Anterior cingulate cortex (tissue), 58 donors: ENCODE results near the gene STK10.

Experiments
- DNase-seq, 58 donors: peaks; one replicate each; lab custom pipeline; 2025; lab: John Stamatoyannopoulos, UW

Gene STK10

DNA sequence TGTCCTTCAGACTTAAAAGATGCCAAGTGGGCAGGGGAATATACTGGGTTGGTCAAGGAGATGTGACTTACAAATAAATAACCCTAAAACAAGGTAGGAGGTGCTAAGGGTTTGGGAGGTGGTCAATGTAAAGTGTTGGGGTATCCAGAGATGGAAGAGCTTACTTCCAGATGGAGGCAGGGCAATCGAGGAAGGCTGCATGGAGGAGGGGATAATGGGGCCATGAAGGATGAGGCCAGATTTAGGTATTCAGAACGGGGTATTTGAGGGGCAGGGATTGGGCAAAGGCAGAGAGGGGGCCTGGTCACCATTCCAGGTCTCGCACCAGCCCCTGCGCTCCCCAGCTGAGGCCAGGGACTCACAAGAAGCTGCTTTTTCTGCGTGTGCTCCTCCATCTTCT is 123.7 kb downstream of the STK10 start:
- DNase-seq = no peak

DNA sequence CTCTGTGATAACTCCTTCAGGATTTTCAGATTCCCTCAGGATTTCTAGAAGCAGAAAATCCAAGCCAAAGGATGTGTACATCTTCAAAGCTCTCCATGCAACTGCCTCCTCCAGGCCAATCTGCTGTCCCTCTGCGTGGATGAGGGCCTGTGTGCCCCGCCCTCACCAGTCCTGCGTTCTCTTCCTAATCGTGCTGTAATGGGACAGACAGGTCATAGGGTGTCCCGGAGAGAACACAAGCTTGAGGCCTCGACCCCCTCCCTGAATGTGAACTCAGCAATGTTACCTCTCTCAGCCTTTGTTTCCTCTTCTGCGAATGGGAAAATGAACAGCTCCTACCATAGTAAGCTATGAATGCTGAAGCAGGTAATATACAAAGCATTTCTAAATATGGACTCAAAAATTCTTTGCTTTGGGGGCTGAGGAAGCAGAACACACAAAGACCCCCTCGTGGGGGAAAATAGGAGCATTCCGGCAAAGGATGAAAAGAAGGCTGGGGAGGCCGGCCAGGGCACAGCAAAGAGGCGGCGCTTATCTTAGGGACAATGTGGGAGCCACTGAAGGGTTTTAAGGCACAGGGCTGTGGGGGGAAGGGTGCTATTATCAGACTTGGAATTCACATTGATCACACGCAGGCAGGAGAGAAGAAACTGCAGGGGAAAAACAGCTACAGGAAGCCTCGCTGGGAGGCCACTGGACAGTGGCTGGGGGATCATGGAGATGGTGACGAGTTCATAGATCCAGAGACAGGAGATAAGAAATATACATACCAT is 124.4 kb downstream of the STK10 start:
- DNase-seq = no peak

DNA sequence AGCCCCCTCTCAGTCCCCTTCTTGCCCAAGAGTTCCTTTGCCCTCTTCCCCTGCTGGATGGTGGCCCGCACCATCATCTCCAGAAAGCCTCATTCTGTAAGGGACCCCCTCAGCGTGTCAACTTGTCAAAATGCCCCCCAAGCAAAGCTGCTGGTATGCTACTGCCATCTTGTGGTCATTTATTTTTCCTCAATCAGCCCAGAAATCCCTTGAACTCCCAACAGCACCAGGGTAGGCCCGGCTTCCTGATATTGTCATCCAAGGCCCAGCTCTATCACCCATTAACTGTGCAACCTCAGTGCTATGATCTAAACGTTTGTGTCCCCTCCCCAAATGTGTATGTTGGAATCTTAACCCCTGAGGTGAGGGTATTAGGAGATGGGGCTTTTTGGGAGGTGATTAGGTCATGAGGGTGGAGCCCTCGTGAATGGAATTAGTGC is 128.3 kb downstream of the STK10 start:
- DNase-seq = no peak

DNA sequence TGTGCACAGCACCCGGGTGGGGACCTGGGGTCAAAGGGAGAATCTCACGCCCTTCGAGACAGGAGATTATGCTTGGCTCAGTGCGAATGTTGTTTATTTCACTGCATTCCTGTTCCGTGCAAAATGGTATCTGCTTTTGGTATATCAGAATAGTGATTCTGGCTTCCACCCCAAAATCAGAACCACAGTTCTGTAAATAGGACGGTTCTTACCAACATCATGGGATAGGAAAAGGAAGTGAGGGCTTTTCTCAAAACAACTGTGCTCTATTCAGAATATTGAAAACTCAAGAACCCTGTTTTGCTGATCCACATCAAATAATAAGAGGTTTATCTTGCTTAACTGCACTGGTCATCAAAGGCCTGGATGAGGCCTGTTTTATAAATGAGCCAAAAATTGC is 129.9 kb downstream of the STK10 start:
- no peak for DNase-seq

DNA sequence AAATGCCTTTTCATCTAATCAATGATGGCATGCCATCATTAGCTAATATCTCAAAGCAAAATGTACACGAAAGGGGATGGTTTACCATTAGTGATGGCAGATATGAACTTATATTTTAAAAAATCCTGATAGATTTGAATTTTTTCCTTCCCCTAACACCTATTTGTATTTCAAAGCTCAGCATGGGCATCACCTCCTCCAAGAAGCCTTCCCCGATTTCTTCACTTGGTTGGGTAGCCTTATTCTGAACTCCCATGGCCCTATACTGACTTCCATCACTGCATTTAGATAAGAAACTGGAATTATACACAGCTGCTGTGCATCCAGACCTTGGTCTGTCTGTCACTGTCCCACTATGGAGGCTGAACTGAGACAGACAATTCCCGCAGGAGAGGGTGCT is 132.0 kb downstream of the STK10 start:
- no peak for DNase-seq

DNA sequence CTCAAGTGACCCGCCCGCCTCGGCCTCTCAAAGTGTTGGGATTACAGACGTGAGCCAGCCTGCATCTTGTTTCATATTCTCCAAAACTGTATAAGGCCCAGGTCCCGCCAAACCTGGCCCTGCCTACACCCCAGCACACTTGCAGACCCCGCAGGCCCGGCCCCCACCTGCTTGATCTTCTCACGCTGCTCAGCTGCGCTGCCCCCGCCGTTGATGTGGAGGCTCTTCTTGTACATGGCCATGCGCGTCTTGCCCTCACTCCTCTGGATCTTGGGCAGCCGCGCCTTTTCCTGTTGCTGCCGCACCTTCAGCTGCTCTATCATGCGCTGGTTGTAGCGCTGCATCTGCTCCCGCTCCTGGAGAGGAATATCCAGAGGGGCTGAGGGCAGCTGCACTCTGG is 132.6 kb downstream of the STK10 start:
- DNase-seq = no peak

DNA sequence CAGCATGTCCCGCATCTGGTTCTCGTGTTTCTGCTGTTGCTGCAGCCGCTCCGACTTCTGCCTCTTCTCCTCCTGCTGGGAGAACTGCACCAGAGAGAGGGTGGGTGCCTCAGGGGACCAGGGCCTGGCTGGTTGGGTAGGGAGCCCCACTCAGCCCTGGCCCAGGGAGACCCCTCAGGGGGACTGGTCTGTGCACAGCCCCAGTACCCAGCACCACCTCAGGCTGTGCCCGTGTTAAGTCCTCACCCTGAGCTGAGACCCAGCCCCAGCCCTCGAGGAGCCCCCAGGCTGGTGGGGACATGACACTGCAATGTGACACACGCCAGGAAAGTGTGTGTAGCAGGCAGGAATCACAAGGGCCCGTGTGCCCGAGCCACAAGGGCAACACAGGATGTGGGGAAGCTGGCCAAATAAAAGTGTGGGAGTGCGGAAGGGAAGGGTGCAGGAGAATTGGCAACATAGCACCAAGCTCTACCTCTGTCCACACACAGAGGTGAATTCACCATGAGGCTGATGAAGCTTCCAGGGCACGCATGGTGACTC is 133.3 kb downstream of the STK10 start:
- DNase-seq = no peak

DNA sequence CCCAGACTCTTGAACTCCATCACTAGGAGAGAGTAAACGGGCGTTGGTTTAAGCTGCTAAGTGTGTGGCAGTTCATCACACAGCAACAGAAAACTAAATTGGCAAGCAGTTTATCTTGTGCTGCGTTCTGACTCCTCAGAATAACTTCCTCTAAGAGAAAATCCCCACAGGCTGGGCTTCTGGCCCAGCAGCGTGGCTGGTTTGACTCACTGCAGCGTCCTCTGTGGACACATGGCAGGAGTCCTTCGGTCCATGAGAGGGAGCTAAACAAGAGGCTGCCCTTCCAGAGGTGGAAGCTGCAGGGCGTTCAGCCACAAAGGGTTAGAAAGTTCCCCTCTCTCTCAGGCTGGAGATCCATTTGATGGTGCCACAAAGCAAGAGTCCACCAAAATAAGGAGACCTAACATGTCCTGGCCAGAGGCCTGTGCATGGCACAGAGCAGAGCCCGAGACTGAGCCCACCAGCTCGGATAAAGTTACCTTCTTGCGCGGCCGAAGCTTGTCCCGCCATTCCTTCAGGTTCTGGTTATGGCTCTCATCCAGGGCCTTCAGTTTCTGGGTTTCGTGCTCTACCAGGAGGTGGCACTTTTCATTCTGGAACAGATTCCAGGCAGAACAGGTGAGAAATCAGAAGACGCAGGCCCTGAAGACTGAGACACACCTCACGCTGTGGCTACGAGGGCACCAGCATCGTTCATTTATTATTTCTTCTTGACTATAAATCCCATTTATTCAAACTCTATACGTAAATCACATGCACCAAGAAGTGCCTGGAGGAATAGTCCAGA is 135.4 kb downstream of the STK10 start:
- peak in 16 of 58 donors; percentile 3 to 34 (median 17) for DNase-seq

DNA sequence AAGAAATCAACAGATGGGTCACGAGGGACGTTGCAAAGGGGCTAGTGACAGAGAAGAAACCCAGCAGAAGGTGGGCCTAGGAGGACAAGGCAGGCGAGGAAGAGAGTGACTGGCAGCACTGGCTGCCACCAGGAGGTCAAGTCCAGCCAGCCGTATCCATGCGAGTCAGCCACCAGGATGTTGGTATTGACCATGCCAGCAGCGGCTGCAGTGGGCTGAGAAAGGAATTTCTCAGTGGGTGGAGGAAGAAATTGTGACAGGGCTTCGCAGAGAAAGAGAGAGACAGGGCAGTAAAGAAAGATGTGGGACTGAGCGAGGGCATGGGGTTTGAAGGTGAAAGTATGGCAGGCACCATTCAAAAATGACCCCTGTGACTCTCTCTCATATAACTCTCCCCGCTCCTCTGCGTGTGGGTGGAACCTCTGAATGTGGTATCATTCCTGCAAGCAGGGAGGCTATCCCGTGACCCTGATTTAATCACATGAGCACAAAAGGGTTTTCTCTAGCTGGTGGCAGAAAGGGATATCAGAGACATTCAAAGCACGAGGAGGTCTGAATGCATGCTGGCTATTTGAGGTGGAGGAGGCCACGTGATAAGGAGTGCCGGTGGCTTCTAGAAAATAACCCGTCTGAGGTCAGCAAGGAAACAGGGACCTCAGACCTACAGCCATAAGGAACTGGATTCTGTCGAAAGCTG is 136.2 kb downstream of the STK10 start:
- DNase-seq = no peak

DNA sequence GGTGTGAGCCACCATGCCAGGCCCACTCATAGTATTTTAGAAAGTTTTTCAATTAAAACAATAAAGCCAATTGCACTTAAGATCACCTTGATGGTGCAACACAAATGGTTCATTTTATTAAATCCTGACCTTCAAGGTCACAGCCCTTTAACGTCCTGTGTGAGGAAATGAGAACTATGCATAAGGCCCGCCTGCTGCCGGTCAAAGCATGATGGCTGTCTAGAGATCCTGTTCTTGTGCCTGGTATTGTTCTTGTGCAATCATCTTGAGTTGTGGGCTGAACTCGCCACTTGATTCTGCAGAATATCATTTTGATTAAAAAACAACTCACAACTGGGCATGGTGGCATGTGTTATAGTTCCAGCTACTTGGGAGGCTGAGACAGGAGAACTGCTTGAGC is 137.9 kb downstream of the STK10 start:
- DNase-seq = no peak

DNA sequence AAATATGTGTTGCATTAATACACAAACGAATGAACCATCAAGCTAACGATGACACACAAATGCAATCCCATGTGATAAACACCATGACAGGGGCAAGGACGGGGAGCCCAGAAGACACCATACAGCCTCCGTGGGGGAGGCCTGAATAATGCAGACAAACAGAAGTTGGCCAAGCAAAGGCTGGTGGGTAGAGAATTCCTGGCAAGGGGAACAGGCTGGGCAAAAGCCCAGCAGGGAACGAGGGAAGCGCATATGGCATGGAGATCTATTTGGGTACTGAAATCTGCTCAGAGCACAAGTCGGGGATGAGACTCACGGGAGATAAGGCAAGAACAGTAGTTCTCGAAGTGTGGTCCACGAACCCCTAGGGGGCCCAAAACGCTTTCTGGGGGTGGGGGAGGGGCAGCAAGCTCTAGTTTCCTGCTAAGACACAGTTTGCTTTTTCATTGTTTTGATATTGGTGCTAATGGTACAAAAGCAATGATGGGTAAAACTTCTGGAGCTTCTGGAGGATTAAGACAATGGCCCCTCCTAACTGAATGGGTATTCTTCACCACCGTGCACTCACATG is 138.7 kb downstream of the STK10 start:
- DNase-seq = peak in 32 of 58 donors; percentile 7 to 72 (median 37)

DNA sequence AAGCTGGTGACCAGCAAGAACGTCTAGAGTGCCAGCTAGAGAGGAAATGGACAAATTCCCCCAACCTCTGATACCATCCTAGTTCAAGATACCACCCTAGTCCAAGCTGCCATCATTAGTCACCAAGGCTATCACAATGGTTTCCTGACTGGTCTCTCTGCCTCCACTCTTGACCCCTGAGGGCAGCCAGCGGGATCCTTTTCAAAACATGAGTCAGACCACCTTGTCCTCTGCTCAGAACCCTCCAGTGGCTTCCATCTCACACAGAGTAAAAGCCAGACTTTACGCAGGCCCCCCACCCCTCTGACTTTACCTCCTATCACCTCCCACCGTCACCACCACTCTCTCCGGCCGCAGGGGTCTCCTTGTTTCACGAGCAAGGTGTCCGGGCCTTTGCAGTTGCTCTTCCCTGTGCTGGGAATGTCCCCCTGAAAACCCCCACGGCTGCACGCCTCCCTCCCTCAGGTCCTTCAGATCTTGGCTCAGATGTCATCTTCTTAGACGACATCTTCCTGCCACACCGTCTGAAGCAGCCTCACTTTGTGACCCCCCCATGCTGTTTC is 139.4 kb downstream of the STK10 start:
- DNase-seq = no peak

DNA sequence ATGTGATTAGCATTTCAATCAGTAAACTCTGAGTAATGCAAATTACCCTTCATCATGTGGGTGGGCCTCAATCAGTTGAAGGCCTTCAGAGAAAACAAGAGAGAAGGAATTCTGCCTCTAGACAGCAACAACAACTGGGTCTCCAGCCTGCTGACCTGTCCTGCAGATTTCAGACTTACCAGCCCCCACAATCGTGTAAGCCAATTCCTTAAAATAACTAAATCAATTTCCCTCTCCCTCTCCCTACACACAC is 139.9 kb downstream of the STK10 start:
- no peak for DNase-seq

DNA sequence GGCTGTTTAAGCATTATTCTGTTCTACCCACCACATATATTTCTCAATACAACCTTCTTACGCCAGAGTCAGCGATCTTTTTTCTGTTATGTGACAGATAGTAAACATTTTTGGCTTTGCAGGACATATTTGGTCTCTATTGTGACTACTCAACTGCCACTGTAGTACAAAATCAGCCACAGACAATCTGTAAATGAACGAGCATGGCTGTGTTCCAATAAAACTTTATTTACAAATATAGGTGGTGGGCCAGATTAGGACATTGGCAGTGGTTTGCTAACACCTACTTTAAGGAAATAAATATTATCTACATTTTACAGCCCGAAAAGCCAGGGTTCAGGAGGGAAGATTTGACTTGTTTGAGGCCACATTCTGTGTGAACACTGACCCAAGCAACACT is 141.4 kb downstream of the STK10 start:
- DNase-seq = no peak

DNA sequence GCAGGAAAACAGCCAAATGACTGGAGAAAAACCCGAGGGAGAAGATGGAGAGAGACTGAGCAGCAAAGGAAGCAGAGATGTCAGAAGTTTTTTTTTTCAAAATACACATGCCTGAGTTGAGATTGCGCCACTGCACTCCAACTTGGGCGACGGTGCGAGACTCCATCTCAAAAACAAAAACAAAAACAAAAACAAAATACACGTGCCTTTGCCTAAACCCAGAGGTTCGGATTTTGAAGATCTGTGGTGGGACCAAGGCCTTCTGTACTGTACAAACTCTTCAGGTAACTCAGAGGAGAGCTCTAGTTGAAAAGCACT is 142.8 kb downstream of the STK10 start:
- DNase-seq = no peak

DNA sequence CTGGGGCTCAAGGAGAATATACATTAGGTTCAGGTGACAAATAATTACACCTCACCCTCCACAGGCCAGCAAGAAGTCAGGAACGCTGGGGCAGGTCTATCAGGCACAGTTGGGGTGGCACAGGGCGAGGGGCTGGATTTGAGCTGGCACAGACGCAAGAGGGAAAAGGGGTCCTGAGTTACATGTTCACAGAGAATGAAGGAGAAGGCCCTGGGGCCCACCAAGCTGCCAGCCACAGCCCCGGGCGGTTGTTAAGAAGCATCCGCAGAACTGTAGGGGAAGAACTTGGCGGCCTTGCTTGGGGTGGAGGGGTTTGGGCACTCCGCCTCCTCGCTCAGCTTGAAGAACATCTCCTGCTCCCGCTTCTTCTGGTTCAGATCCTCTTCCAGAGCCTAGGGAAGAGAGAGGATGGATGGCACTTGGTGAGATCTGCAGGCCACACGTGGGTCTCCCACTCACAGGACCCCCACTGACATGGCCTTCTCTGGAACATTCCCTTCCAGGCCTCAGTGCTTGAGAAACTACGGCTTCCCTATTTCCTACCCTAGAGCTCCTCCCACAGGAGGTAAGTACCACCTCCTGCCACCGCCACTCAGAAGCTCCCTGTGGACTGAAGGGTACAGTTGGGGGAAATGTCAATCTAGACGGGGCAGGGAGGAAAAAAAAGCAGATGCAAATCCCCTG is 143.3 kb downstream of the STK10 start:
- no peak for DNase-seq

DNA sequence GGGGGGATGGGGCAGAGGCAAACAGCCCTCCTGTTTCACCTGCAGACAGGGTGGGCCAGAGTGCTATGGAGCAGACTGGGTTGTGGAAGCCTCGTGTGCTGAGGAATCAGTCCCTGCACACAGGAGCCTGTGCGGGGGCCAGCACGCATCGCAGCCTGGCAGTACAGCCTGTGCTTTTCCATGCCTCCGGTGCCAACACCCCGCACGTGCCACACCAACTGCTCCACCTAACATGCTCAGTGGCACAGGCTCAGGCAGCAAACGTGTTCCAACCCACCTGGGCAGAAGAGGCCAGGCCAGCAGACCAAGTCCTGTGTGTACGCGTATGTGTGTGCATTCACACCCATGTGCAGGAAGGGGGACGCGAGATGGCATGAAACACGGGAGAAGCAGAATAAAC is 144.2 kb downstream of the STK10 start:
- peak in 3 of 58 donors; percentile 4 to 13 (median 5) for DNase-seq

DNA sequence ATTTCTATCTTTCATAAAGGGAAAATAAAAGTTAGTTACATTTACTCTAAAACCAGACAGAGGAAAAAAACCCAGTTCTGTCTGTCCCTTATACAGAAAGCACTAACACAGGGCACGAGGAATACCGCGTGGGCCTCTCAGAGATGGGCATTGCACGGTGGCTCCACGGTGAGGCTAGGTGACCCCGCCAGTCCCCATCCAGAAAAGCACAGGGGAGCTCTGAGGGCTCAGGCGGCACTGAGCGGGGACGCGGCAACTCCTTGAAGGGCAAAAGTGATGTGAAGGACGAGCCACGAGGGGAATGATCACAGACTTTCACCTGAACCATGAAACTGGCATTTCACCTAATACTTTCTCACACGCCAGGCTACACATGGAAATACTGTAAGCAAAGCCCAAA is 145.8 kb downstream of the STK10 start:
- no peak for DNase-seq

DNA sequence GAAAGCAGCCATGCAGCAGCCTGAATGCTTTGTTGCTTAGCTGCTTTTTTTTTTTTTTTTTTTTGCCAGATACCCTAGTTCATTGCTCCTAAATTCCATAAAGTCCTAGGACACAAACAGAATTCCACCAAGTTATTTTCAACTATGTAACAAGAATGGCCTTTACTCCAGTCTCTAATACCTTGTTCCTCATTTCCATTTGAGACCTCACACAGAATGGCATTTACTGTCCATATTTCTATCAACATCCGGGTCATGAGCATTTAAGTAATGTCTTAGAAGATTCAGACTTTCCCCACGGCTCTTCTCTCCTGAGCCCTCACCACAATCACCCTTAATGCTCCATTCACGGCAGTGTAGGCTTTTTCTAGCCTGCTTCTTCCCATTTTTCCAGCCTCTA is 149.9 kb downstream of the STK10 start:
- no peak for DNase-seq

DNA sequence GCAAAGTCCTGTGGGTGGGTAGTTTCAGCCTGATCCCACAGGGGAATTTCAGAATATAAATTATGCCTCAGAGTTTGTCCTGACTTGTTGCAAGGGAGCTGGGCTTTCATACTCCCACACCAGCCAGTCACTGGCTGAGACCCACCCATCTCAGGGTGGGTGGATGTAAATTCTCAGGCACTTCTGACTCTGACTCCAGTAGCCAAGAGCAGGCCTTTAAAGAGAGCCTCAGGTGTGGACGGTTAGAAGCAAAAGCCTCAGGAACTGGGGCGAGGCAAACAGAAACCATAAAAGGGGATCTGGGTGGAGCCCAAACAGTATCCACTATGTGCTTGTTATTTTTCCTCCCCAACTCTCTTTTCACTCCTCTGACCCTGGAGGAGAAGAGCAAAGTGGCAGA is 153.0 kb downstream of the STK10 start:
- no peak for DNase-seq
